Liver (tissue), 9 donors: Measurements from ENCODE around the gene HSDL2. TPM values are rescaled to one million over a fixed set of nuclear protein-coding genes. Genes with fewer than 3 reads are reported as not detected.
A peak's percentile ranks its signal among the peaks of the same experiment; 100 is the strongest.

ENCODE experiments used
- DNase-seq: peaks from one replicate; pipeline ENCODE4 v3.0.0-alpha.2; 2017; ENCODE audit warnings: low spot score
- H3K27ac ChIP-seq, 2 donors: one replicate each; pipeline ENCODE4 v1.7.0; 2013; ENCODE audit warnings: inconsistent platforms in 2 of 2, low read length in 2 of 2, control low read depth in 1 of 2, low read depth in 1 of 2, mild to moderate bottlenecking in 1 of 2
- H3K27me3 ChIP-seq, 4 donors: one replicate each; pipeline versions ENCODE4 v1.6.1 to v1.7.0; 2013; ENCODE audit warnings: low read length in 3 of 4, inconsistent platforms in 1 of 4, mild to moderate bottlenecking in 1 of 4, moderate library complexity in 1 of 4; ENCODE audit not compliant: control insufficient read depth in 4 of 4, insufficient read depth in 4 of 4
- H3K36me3 ChIP-seq, 4 donors: one replicate each; pipeline versions ENCODE4 v1.6.1 to v1.7.0; 2013; ENCODE audit warnings: low read length in 3 of 4, mild to moderate bottlenecking in 3 of 4, low read depth in 1 of 4, moderate library complexity in 1 of 4; ENCODE audit not compliant: control insufficient read depth in 4 of 4, insufficient read depth in 3 of 4
- H3K4me1 ChIP-seq, 4 donors: one replicate each; pipeline versions ENCODE4 v1.6.1 to v1.7.0; 2013; ENCODE audit warnings: low read length in 3 of 4, mild to moderate bottlenecking in 3 of 4, moderate library complexity in 1 of 4; ENCODE audit not compliant: control insufficient read depth in 4 of 4, insufficient read depth in 4 of 4
- H3K4me3 ChIP-seq, 3 donors: one replicate each; pipeline versions ENCODE4 v1.6.1 to v1.7.0; 2013; ENCODE audit warnings: low read length in 3 of 3, control low read depth in 1 of 3, low read depth in 1 of 3, mild to moderate bottlenecking in 1 of 3
- H3K9ac ChIP-seq, 2 donors: one replicate each; pipeline ENCODE4 v1.7.0; 2013; ENCODE audit warnings: low read length in 2 of 2, mild to moderate bottlenecking in 2 of 2, moderate library complexity in 2 of 2, control low read depth in 1 of 2, low read depth in 1 of 2
- H3K9me3 ChIP-seq, 4 donors: one replicate each; pipeline versions ENCODE4 v1.6.1 to v1.7.0; 2013; ENCODE audit warnings: low read length in 3 of 4; ENCODE audit not compliant: control insufficient read depth in 4 of 4
- ATF3 ChIP-seq: IDR thresholded peaks from 2 replicates; pipeline ENCODE4 v1.6.1; 2016; ENCODE audit warnings: antibody characterized with exemption
- CTCF ChIP-seq: fragments of 150-350 bp; IDR thresholded peaks from 2 replicates; pipeline ENCODE4 v1.5.1; 2017; ENCODE audit warnings: improper control_type of control experiment, low read depth, low read length; ENCODE audit not compliant: missing input control
- EGR1 ChIP-seq, 2 donors: IDR thresholded peaks; 2 replicates each; pipeline ENCODE4 v1.6.1; 2016 to 2018; ENCODE audit warnings: antibody characterized with exemption in 2 of 2, low read depth in 2 of 2
- FOXA1 ChIP-seq: IDR thresholded peaks from 2 replicates; pipeline ENCODE4 v1.6.1; 2016; ENCODE audit warnings: antibody characterized with exemption
- FOXA2 ChIP-seq: IDR thresholded peaks from 2 replicates; pipeline ENCODE4 v1.6.1; 2016; ENCODE audit warnings: antibody characterized with exemption
- GABPA ChIP-seq, 2 donors: IDR thresholded peaks in 1 of 2; conservative IDR thresholded peaks in 1 of 2; 2 replicates each; pipeline ENCODE4 v1.6.1; 2016; ENCODE audit warnings: antibody characterized with exemption in 2 of 2, mild to moderate bottlenecking in 1 of 2, moderate library complexity in 1 of 2
- HNF4A ChIP-seq, 2 donors: conservative IDR thresholded peaks; 2 replicates each; pipeline ENCODE4 v1.6.1; 2016; ENCODE audit warnings: antibody characterized with exemption in 2 of 2, mild to moderate bottlenecking in 2 of 2
- HNF4G ChIP-seq: IDR thresholded peaks from 2 replicates; pipeline ENCODE4 v1.6.1; 2016; ENCODE audit warnings: antibody characterized with exemption
- JUND ChIP-seq, 2 donors: IDR thresholded peaks; 2 replicates each; pipeline ENCODE4 v1.6.1; 2016; ENCODE audit warnings: antibody characterized with exemption in 2 of 2
- MAX ChIP-seq: IDR thresholded peaks from 2 replicates; pipeline ENCODE4 v1.6.1; 2016; ENCODE audit warnings: antibody characterized with exemption
- NR2F2 ChIP-seq: IDR thresholded peaks from 2 replicates; pipeline ENCODE4 v1.6.1; 2016; ENCODE audit warnings: antibody characterized with exemption
- RAD21 ChIP-seq, 2 donors: IDR thresholded peaks; 2 replicates each; pipeline ENCODE4 v1.6.1; 2016; ENCODE audit warnings: antibody characterized with exemption in 2 of 2, mild to moderate bottlenecking in 2 of 2
- REST ChIP-seq: IDR thresholded peaks from 2 replicates; pipeline ENCODE4 v1.6.1; 2016; ENCODE audit warnings: antibody characterized with exemption, mild to moderate bottlenecking
- RXRA ChIP-seq, 2 donors: IDR thresholded peaks; 2 replicates each; pipeline ENCODE4 v1.6.1; 2017 to 2018; ENCODE audit warnings: antibody characterized with exemption in 2 of 2, mild to moderate bottlenecking in 1 of 2
- SP1 ChIP-seq: IDR thresholded peaks from 2 replicates; pipeline ENCODE4 v1.6.1; 2018; ENCODE audit warnings: antibody characterized with exemption, mild to moderate bottlenecking
- TAF1 ChIP-seq: conservative IDR thresholded peaks from 2 replicates; pipeline ENCODE4 v1.6.1; 2016; ENCODE audit warnings: antibody characterized with exemption, mild to moderate bottlenecking
- YY1 ChIP-seq: IDR thresholded peaks from 2 replicates; pipeline ENCODE4 v1.6.1; 2016; ENCODE audit warnings: antibody characterized with exemption, mild to moderate bottlenecking
- ZBTB33 ChIP-seq: IDR thresholded peaks from 2 replicates; pipeline ENCODE4 v1.6.1; 2016; ENCODE audit warnings: antibody characterized with exemption
- WGBS: extraction: QIAGEN DNeasy Blood & Tissue Kit; methylation state at CpG from one replicate; pipeline ENCODE4 v1.1.7; 2013; 5-methylcytosine and 5-hydroxymethylcytosine counted together
- polyA plus RNA-seq, 2 donors: library from polyadenylated mRNA; stranded (reverse) in 1 of 2; unstranded in 1 of 2; fragments of 200-250 nt in 1 of 2; fragments of >200 nt in 1 of 2; fragmentation: Nextera tagmentation in 1 of 2; extraction: Ambion mirVana in 1 of 2; gene quantifications; one replicate each; pipeline versions ENCODE4 v1.2.1 to v1.2.3, GENCODE V29; 2013 to 2015
- total RNA-seq, 2 donors: library from RNA; depleted of rRNA; stranded (reverse); fragments of >200 nt; gene quantifications; one replicate each; pipeline ENCODE4 v1.2.3, GENCODE V29; 2014
- donor health status: healthy.
- donor health status: healthy.
- donor health status: healthy.
- donor health status: healthy.
- donor health status: healthy.

The HSDL2 gene
- total and polyA plus RNA-seq, 4 donors = 26.1 to 135 (median 79.6) TPM

GRCh38 chr9:112396872-112397271 is 17.0 kb downstream of the HSDL2 start:
- TF ChIP-seq GABPA (IDR thresholded peaks at IDR 0.05 in 1 of 2, conservative IDR thresholded peaks at IDR 0.05 in 1 of 2) = no peak
- no peak for TF ChIP-seq RAD21 (IDR thresholded peaks at IDR 0.05)
- peak; percentile 65 for TF ChIP-seq YY1
- TF ChIP-seq SP1 = peak; percentile 56
- TF ChIP-seq HNF4A (conservative IDR thresholded peaks at IDR 0.05) = peak; percentile 65 to 69
- peak; percentile 18 for TF ChIP-seq HNF4G
- peak; percentile 55 to 68 for TF ChIP-seq RXRA (IDR thresholded peaks at IDR 0.05)
- no peak for TF ChIP-seq REST
- peak in 1 of 2 donors; percentile 9 for TF ChIP-seq JUND (IDR thresholded peaks at IDR 0.05)
- peak; percentile 18 for TF ChIP-seq FOXA1
- no peak for TF ChIP-seq EGR1 (IDR thresholded peaks at IDR 0.05; ENCODE audit: low read depth in 2 of 2)
- no peak for TF ChIP-seq NR2F2
- TF ChIP-seq MAX = no peak
- TF ChIP-seq ATF3 = no peak
- peak; percentile 45 for TF ChIP-seq FOXA2
- TF ChIP-seq CTCF = no peak
- TF ChIP-seq TAF1 = no peak
- TF ChIP-seq ZBTB33 = no peak
- Histone ChIP-seq H3K27ac (no peak overlapping the region), H3K4me1 (peaks cover 0 to 21% (median 5%) of the 10 kb centered on the region in 4 donors), H3K9ac (no peak overlapping the region), H3K4me3 (no peak overlapping the region), H3K36me3 (peaks cover 0 to 5% (median 1%) of the 10 kb centered on the region in 4 donors), H3K9me3 (no peaks in the 10 kb centered on the region), H3K27me3 (no peaks in the 10 kb centered on the region)
- DNase-seq = no peak
- 69% methylated on average over 9 of the region's 9 CpGs for WGBS
